HepG2 (cell line): ENCODE data around the gene C3orf52. TPM values are rescaled to one million over a fixed set of nuclear protein-coding genes. Genes with fewer than 3 reads are reported as not detected.

Experiments used
- ATAC-seq: fragments of 200-7000 bp; cut with Tn5 transposase; 3 replicates; pipeline ENCODE4 v1.9.1; 2020; ENCODE audit warnings: mild to moderate bottlenecking, moderate library complexity
- BruUV-seq: library from RNA; stranded (reverse); fragments of 400-500 nt; replicated peaks from 2 replicates; lab custom pipeline; 2021; lab: Mats Ljungman, UMichigan
- CTCF ChIA-PET: fragments of 300-600 bp; formaldehyde crosslinking; extraction: SDS; loops from one replicate; lab custom pipeline; 2021; ENCODE audit warnings: low total read pairs, inconsistent platforms, low intra/inter-chr PET ratio; lab: Yijun Ruan, JAX
- POLR2A ChIA-PET: fragments of 350-600 bp; sonication (Branson Sonifier 250); formaldehyde crosslinking; loops from one replicate; lab custom pipeline; 2020; ENCODE audit warnings: antibody characterized with exemption, inconsistent platforms; lab: Yijun Ruan, JAX
- DNase-seq: peaks from one replicate; pipeline ENCODE4 v3.0.0-alpha.2; 2015; ENCODE audit warnings: low spot score
- FAIRE-seq: peaks from 3 replicates; lab custom pipeline; 2011; peaks lifted over from hg19 to GRCh38; lab: Jason Lieb, UNC
- H2AFZ ChIP-seq: one replicate; pipeline ENCODE4 v1.6.1; 2011; ENCODE audit warnings: low read length, inconsistent platforms
- H3K27ac ChIP-seq: fragments of 300-600 bp; 3 replicates; pipeline ENCODE4 v1.8.0; 2011; ENCODE audit warnings: mixed run types, mild to moderate bottlenecking, mixed read lengths, low read length, inconsistent platforms; ENCODE audit not compliant: insufficient read depth; ENCODE audit errors: extremely low read length
- H3K27me3 ChIP-seq, 2 experiments: fragments of 200-600 bp in 1 of 2; 2 replicates in 1 of 2; 3 replicates in 1 of 2; pipeline versions ENCODE4 v1.6.0 to v1.8.0; 2011; ENCODE audit warnings: low read length in 2 of 2, mild to moderate bottlenecking in 2 of 2, moderate library complexity in 2 of 2, inconsistent platforms in 1 of 2; ENCODE audit not compliant: insufficient read depth in 2 of 2, control insufficient read depth in 1 of 2
- H3K36me3 ChIP-seq, 2 experiments: fragments of 200-600 bp in 1 of 2; replicated peaks in 1 of 2; 2 replicates in 1 of 2; 3 replicates in 1 of 2; pipeline versions ENCODE4 v1.5.1 to v1.8.0; 2011; ENCODE audit warnings: low read length in 2 of 2, inconsistent platforms in 1 of 2; ENCODE audit not compliant: insufficient read depth in 2 of 2, control insufficient read depth in 1 of 2
- H3K4me1 ChIP-seq: 2 replicates; pipeline ENCODE4 v1.5.1; 2012; ENCODE audit warnings: low read length, inconsistent platforms; ENCODE audit not compliant: insufficient read depth
- H3K4me2 ChIP-seq: 2 replicates; pipeline ENCODE4 v1.6.0; 2011; ENCODE audit warnings: low read depth, low read length, inconsistent platforms
- H3K4me3 ChIP-seq, 3 experiments: fragments of 200-600 bp in 1 of 3; sonication (generic), shearing (Covaris generic) in 1 of 3; replicated peaks in 1 of 3; 2 replicates each; pipeline ENCODE4 v1.5.1; 2011 to 2016; ENCODE audit warnings: low read length in 3 of 3, inconsistent platforms in 2 of 3, low read depth in 2 of 3, mild to moderate bottlenecking in 2 of 3, control low read depth in 1 of 3, mixed read lengths in 1 of 3; ENCODE audit not compliant: insufficient read depth in 1 of 3
- H3K79me2 ChIP-seq: one replicate; pipeline ENCODE4 v1.6.1; 2011; ENCODE audit warnings: low read length, inconsistent platforms; ENCODE audit not compliant: insufficient read depth
- H3K9ac ChIP-seq: 2 replicates; pipeline ENCODE4 v1.6.0; 2011; ENCODE audit warnings: mild to moderate bottlenecking, low read depth, low read length, inconsistent platforms; ENCODE audit not compliant: insufficient read depth
- H3K9me3 ChIP-seq: 2 replicates; pipeline ENCODE4 v1.5.1; 2012; ENCODE audit warnings: mild to moderate bottlenecking, low read length
- H4K20me1 ChIP-seq: 2 replicates; pipeline ENCODE4 v1.6.0; 2011; ENCODE audit warnings: inconsistent platforms, mild to moderate bottlenecking, low read length, moderate library complexity; ENCODE audit not compliant: insufficient read depth
- CBX2 ChIP-seq, 2 experiments: fragments of 200-600 bp in 1 of 2; sonication (generic); formaldehyde crosslinking in 1 of 2; IDR thresholded peaks; 2 replicates each; pipeline versions ENCODE4 v1.7.0 to v1.8.1; 2018 to 2022; ENCODE audit warnings: low read depth in 2 of 2, low read length in 1 of 2, mild to moderate bottlenecking in 1 of 2, missing genetic modification reagents in 1 of 2
- DDIT3 ChIP-seq: sonication (generic); formaldehyde crosslinking; IDR thresholded peaks from 2 replicates; pipeline ENCODE4 v1.4.0; 2020; ENCODE audit warnings: mild to moderate bottlenecking, missing genetic modification reagents
- FOXA3 ChIP-seq: IDR thresholded peaks from 2 replicates; pipeline ENCODE4 v1.6.1; 2016; ENCODE audit warnings: missing genetic modification reagents, missing compliant biosample characterization
- HIVEP1 ChIP-seq: sonication (generic); formaldehyde crosslinking; IDR thresholded peaks from 2 replicates; pipeline ENCODE4 v1.4.0; 2020; ENCODE audit warnings: mild to moderate bottlenecking, missing genetic modification reagents
- MAFF ChIP-seq: IDR thresholded peaks from 2 replicates; pipeline ENCODE4 v1.6.1; 2011; ENCODE audit warnings: low read depth, low read length, improper control_type of control experiment
- MAFK ChIP-seq, 2 experiments: IDR thresholded peaks in 1 of 2; conservative IDR thresholded peaks in 1 of 2; 2 replicates each; pipeline ENCODE4 v1.6.1; 2011; ENCODE audit warnings: improper control_type of control experiment in 2 of 2, low read length in 2 of 2
- NCOR1 ChIP-seq: fragments of 200-600 bp; sonication (generic); IDR thresholded peaks from 2 replicates; pipeline ENCODE4 v1.7.0; 2017; ENCODE audit warnings: antibody characterized with exemption, low read length, borderline replicate concordance
- RBAK ChIP-seq: sonication (generic); formaldehyde crosslinking; IDR thresholded peaks from 2 replicates; pipeline ENCODE4 v1.5.1; 2020; ENCODE audit warnings: mild to moderate bottlenecking, missing genetic modification reagents
- RXRA ChIP-seq: sonication (generic); formaldehyde crosslinking; IDR thresholded peaks from 2 replicates; pipeline ENCODE4 v1.5.1; 2020; ENCODE audit warnings: missing genetic modification reagents
- SIX1 ChIP-seq: sonication (generic); formaldehyde crosslinking; IDR thresholded peaks from 2 replicates; pipeline ENCODE4 v1.4.0; 2020; ENCODE audit warnings: missing genetic modification reagents, borderline replicate concordance
- SIX4 ChIP-seq: sonication (generic); formaldehyde crosslinking; IDR thresholded peaks from 2 replicates; pipeline ENCODE4 v1.4.0; 2020; ENCODE audit warnings: missing genetic modification reagents
- TFDP1 ChIP-seq: IDR thresholded peaks from 2 replicates; pipeline ENCODE4 v1.6.1; 2016; ENCODE audit warnings: missing compliant biosample characterization, missing genetic modification reagents, borderline replicate concordance
- ZBTB34 ChIP-seq: sonication (generic); formaldehyde crosslinking; IDR thresholded peaks from 2 replicates; pipeline ENCODE4 v1.8.0; 2022; ENCODE audit warnings: mild to moderate bottlenecking, missing genetic modification reagents
- ZFY ChIP-seq: sonication (generic); formaldehyde crosslinking; IDR thresholded peaks from 2 replicates; pipeline ENCODE4 v1.4.0; 2020; ENCODE audit warnings: missing genetic modification reagents
- ZNF101 ChIP-seq: sonication (generic); formaldehyde crosslinking; IDR thresholded peaks from 2 replicates; pipeline ENCODE4 v1.4.0; 2020; ENCODE audit warnings: mild to moderate bottlenecking, low read depth, missing genetic modification reagents, borderline replicate concordance
- ZNF567 ChIP-seq: sonication (generic); formaldehyde crosslinking; IDR thresholded peaks from 2 replicates; pipeline ENCODE4 v1.8.1; 2023; ENCODE audit warnings: mild to moderate bottlenecking, missing genetic modification reagents, borderline replicate concordance
- ZNF879 ChIP-seq: sonication (generic); formaldehyde crosslinking; IDR thresholded peaks from 2 replicates; pipeline ENCODE4 v1.8.1; 2023; ENCODE audit warnings: missing genetic modification reagents
- WGBS: methylation state at CpG from one replicate; pipeline ENCODE4 v1.1.6; 2017; ENCODE audit warnings: low lambda C conversion rate; 5-methylcytosine and 5-hydroxymethylcytosine counted together
- in situ Hi-C: cut with HindIII; loops from 2 replicates; pipeline ENCODE4 v1.10.0; 2017; ENCODE audit warnings: low pct_unique_long_range_greater_than_20kb; ENCODE audit not compliant: extremely low pct_ligation_motif_present
- intact Hi-C: fragments of 100-400 bp; cut with micrococcal nuclease; formaldehyde crosslinking; loops from one replicate; pipeline ENCODE4 v1.10.0; 2022; ENCODE audit not compliant: unreplicated experiment
- polyA plus RNA-seq, 8 experiments: library from polyadenylated mRNA; depleted of rRNA in 3 of 8; stranded (reverse) in 7 of 8; unstranded in 1 of 8; fragments of >200 nt; fragmentation: Illumina TruSeq in 4 of 8; extraction: Trizol in 4 of 8; gene quantifications; 2 replicates each; pipeline versions ENCODE4 v1.2.1 to v1.2.3, GENCODE V29; 2011 to 2016; ENCODE audit warnings: low read depth in 4 of 8, missing spikeins in 1 of 8, mixed read lengths in 1 of 8; ENCODE audit not compliant: insufficient read depth in 1 of 8
- total RNA-seq, 5 experiments: library from RNA; depleted of rRNA; stranded (reverse); fragments of >200 nt; fragmentation: Illumina TruSeq; extraction: Trizol; gene quantifications; 2 replicates each; pipeline ENCODE4 v1.2.3, GENCODE V29; 2016; ENCODE audit warnings: low read depth in 1 of 5

C3orf52 gene
- total and polyA plus RNA-seq, 2 of the 13 experiments (the other 11 are each of a cell fraction or from before 2014, with no cell fraction given) = 0.79 to 1.2 TPM

GRCh38 chr3:112104774-112105173, 18.6 kb downstream of the C3orf52 start:
- ChIA-PET POLR2A (no interaction called here), CTCF (no interaction called here)
- 35% methylated on average over 2 of the region's 2 CpGs for WGBS
- Histone ChIP-seq H3K4me1 (peaks cover 9% of the 10 kb centered on the region), H3K9me3 (no peaks in the 10 kb centered on the region), H3K27me3 (no peaks in the 10 kb centered on the region; a peak in 1 of 5 replicates), H3K4me2 (no peak overlapping the region), H3K4me3 (no peak overlapping the region), H3K79me2 (no peaks in the 10 kb centered on the region), H4K20me1 (no peaks in the 10 kb centered on the region), H3K9ac (no peak overlapping the region), H2AFZ (no peak overlapping the region), H3K36me3 (no peaks in the 10 kb centered on the region), H3K27ac (no peak overlapping the region)
- in situ Hi-C loops = no loop called here
- BruUV-seq = no TSS peak
- FAIRE-seq (no peak), ATAC-seq (no peak), DNase-seq (no peak)
- TF ChIP-seq MAFF (peak; percentile 82), ZFY (CRISPR knock-in tag) (no peak), DDIT3 (no peak), HIVEP1 (no peak), MAFK (conservative IDR thresholded peaks at IDR 0.05 in 1 of 2, IDR thresholded peaks at IDR 0.05 in 1 of 2; ENCODE audit: low read length in 2 of 2) (peak; percentile 79 to 90), RBAK (CRISPR knock-in tag) (no peak), RXRA (CRISPR knock-in tag) (no peak), FOXA3 (CRISPR knock-in tag) (no peak)
- intact Hi-C loops = no loop called here

GRCh38 chr3:112109322-112109721, 23.1 kb downstream of the C3orf52 start:
- ChIA-PET POLR2A (no interaction called here), CTCF (no interaction called here)
- TF ChIP-seq SIX4 (CRISPR knock-in tag) (peak; percentile 81), ZBTB34 (CRISPR knock-in tag) (no peak), ZNF567 (no peak), ZNF101 (CRISPR knock-in tag) (no peak), NCOR1 (no peak), CBX2 (IDR thresholded peaks at IDR 0.05; ENCODE audit: low read depth, low read length) (no peak), CBX2 (CRISPR knock-in tag; IDR thresholded peaks at IDR 0.05; ENCODE audit: low read depth) (no peak), ZNF879 (no peak), SIX1 (CRISPR knock-in tag) (peak; percentile 76; the same call in 1 of the 2 replicates), TFDP1 (CRISPR knock-in tag) (no peak)
- Histone ChIP-seq H3K79me2 (no peaks in the 10 kb centered on the region), H3K4me1 (peaks cover 9% of the 10 kb centered on the region), H3K4me2 (no peak overlapping the region), H3K4me3 (no peak overlapping the region), H3K27ac (no peak overlapping the region), H2AFZ (no peak overlapping the region), H4K20me1 (no peaks in the 10 kb centered on the region), H3K27me3 (no peaks in the 10 kb centered on the region; a peak in 1 of 5 replicates), H3K9me3 (no peaks in the 10 kb centered on the region), H3K36me3 (no peaks in the 10 kb centered on the region), H3K9ac (no peak overlapping the region)
- ATAC-seq = peak; percentile 63
- peak; percentile 7 for DNase-seq
- WGBS = 10% methylated on average over 5 of the region's 5 CpGs
- no TSS peak for BruUV-seq
- intact Hi-C loops (no loop called here), in situ Hi-C loops (no loop called here)
- FAIRE-seq = no peak
